HepG2 (cell line): ENCODE results near the gene TMCO4. TPM values are rescaled to one million over a fixed set of nuclear protein-coding genes. Genes with fewer than 3 reads are reported as not detected.
A peak's percentile ranks its signal among the peaks of the same experiment; 100 is the strongest.

Experiments
- FOXA1 ChIP-seq, 2 experiments: fragments of 450-650 bp in 1 of 2; sonication (generic) in 1 of 2; formaldehyde crosslinking in 1 of 2; IDR thresholded peaks; 2 replicates each; pipeline versions ENCODE4 v1.4.0 to v1.6.1; 2016 to 2020; ENCODE audit warnings: missing genetic modification reagents in 1 of 2
- FOXA3 ChIP-seq: IDR thresholded peaks from 2 replicates; pipeline ENCODE4 v1.6.1; 2016; ENCODE audit warnings: missing genetic modification reagents, missing compliant biosample characterization
- FOXP1 ChIP-seq, 2 experiments: fragments of 450-650 bp in 1 of 2; IDR thresholded peaks; 2 replicates each; pipeline ENCODE4 v1.6.1; 2017 to 2018; ENCODE audit warnings: antibody characterized with exemption in 1 of 2
- GABPB1 ChIP-seq: IDR thresholded peaks from 2 replicates; pipeline ENCODE4 v1.6.1; 2016; ENCODE audit warnings: mild to moderate bottlenecking, missing genetic modification reagents, moderate library complexity, missing compliant biosample characterization
- HNRNPLL ChIP-seq: fragments of 200-400 bp; formaldehyde crosslinking; IDR thresholded peaks from 2 replicates; pipeline ENCODE4 v1.6.1; 2017; ENCODE audit warnings: mild to moderate bottlenecking, low read depth, low read length; ENCODE audit not compliant: poor library complexity, severe bottlenecking
- MAF1 ChIP-seq: sonication (generic); formaldehyde crosslinking; IDR thresholded peaks from 2 replicates; pipeline ENCODE4 v1.5.0; 2020; ENCODE audit warnings: missing genetic modification reagents, borderline replicate concordance
- SALL1 ChIP-seq: sonication (generic); formaldehyde crosslinking; IDR thresholded peaks from 2 replicates; pipeline ENCODE4 v1.8.0; 2022; ENCODE audit warnings: mild to moderate bottlenecking, missing genetic modification reagents
- SAP130 ChIP-seq: IDR thresholded peaks from 2 replicates; pipeline ENCODE4 v1.6.1; 2016; ENCODE audit warnings: low read depth
- SNAPC5 ChIP-seq: sonication (generic); formaldehyde crosslinking; IDR thresholded peaks from 2 replicates; pipeline ENCODE4 v1.8.1; 2023; ENCODE audit warnings: mild to moderate bottlenecking, missing genetic modification reagents, borderline replicate concordance
- TFAP4 ChIP-seq: sonication (generic); IDR thresholded peaks from 2 replicates; pipeline ENCODE4 v1.6.1; 2016; ENCODE audit warnings: low read depth, borderline replicate concordance
- ZBTB33 ChIP-seq: sonication (generic); formaldehyde crosslinking; IDR thresholded peaks from 2 replicates; pipeline ENCODE4 v1.4.0; 2020; ENCODE audit warnings: missing genetic modification reagents
- ZEB1 ChIP-seq: IDR thresholded peaks from 2 replicates; pipeline ENCODE4 v1.6.1; 2012; ENCODE audit warnings: mild to moderate bottlenecking, low read depth, inconsistent platforms; ENCODE audit not compliant: insufficient replicate concordance
- ZNF18 ChIP-seq: sonication (generic); formaldehyde crosslinking; IDR thresholded peaks from 2 replicates; pipeline ENCODE4 v1.8.0; 2022; ENCODE audit warnings: mild to moderate bottlenecking, missing genetic modification reagents; ENCODE audit not compliant: insufficient replicate concordance
- ZNF225 ChIP-seq: sonication (generic); formaldehyde crosslinking; IDR thresholded peaks from 2 replicates; pipeline ENCODE4 v1.4.0; 2020; ENCODE audit warnings: mild to moderate bottlenecking, missing genetic modification reagents
- ZNF280B ChIP-seq: sonication (generic); formaldehyde crosslinking; IDR thresholded peaks from 2 replicates; pipeline ENCODE4 v1.5.0; 2020; ENCODE audit warnings: missing genetic modification reagents, mild to moderate bottlenecking, borderline replicate concordance
- ZNF414 ChIP-seq: sonication (generic); formaldehyde crosslinking; IDR thresholded peaks from 2 replicates; pipeline ENCODE4 v1.5.0; 2020; ENCODE audit warnings: missing genetic modification reagents
- ZNF800 ChIP-seq: sonication (generic); formaldehyde crosslinking; IDR thresholded peaks from 2 replicates; pipeline ENCODE4 v1.4.0; 2020; ENCODE audit warnings: missing genetic modification reagents
- polyA plus RNA-seq, 8 experiments: library from polyadenylated mRNA; depleted of rRNA in 3 of 8; stranded (reverse) in 7 of 8; unstranded in 1 of 8; fragments of >200 nt; fragmentation: Illumina TruSeq in 4 of 8; extraction: Trizol in 4 of 8; gene quantifications; 2 replicates each; pipeline versions ENCODE4 v1.2.1 to v1.2.3, GENCODE V29; 2011 to 2016; ENCODE audit warnings: low read depth in 4 of 8, missing spikeins in 1 of 8, mixed read lengths in 1 of 8; ENCODE audit not compliant: insufficient read depth in 1 of 8
- total RNA-seq, 5 experiments: library from RNA; depleted of rRNA; stranded (reverse); fragments of >200 nt; fragmentation: Illumina TruSeq; extraction: Trizol; gene quantifications; 2 replicates each; pipeline ENCODE4 v1.2.3, GENCODE V29; 2016; ENCODE audit warnings: low read depth in 1 of 5

Gene TMCO4
- total and polyA plus RNA-seq, 2 of the 13 experiments (the other 11 are each of a cell fraction or from before 2014, with no cell fraction given) = 2.1 to 4.1 TPM

- TF ChIP-seq ZNF18 (CRISPR knock-in tag) (peak; percentile 35), ZNF800 (CRISPR knock-in tag) (0 out of 2 replicates have a peak, but pooled peaks have one; percentile 3), ZBTB33 (CRISPR knock-in tag) (0 out of 2 replicates have a peak, but pooled peaks have one; percentile 7), HNRNPLL (peak; percentile 25), ZNF414 (CRISPR knock-in tag) (0 out of 2 replicates have a peak, but pooled peaks have one; percentile 16), MAF1 (no peak), SALL1 (peak; percentile 65), SNAPC5 (CRISPR knock-in tag) (no peak), ZEB1 (peak; percentile 39), SAP130 (CRISPR knock-in tag) (peak; percentile 59; the same call in 1 of the 2 replicates), FOXA3 (CRISPR knock-in tag) (peak; percentile 60), ZNF225 (CRISPR knock-in tag) (no peak), GABPB1 (CRISPR knock-in tag) (peak; percentile 13; the same call in 1 of the 2 replicates), FOXA1 (IDR thresholded peaks at IDR 0.05) (no peak), FOXA1 (CRISPR knock-in tag; IDR thresholded peaks at IDR 0.05) (peak; percentile 54), ZNF280B (CRISPR knock-in tag) (0 out of 2 replicates have a peak, but pooled peaks have one; percentile 16), FOXP1 (IDR thresholded peaks at IDR 0.05) (no peak), FOXP1 (CRISPR knock-in tag; IDR thresholded peaks at IDR 0.05) (peak; percentile 66), TFAP4 (peak; percentile 95)
Observed at GRCh38 chr1:19814681-19815503, 15.2 kb upstream of the TMCO4 start, which contains the start of gene RNF186 (continued).
